PFSK-1 (cell line): Measurements from ENCODE around the gene PATE3.

Experiments
- REST ChIP-seq, 2 experiments: IDR thresholded peaks; 2 replicates each; pipeline versions ENCODE4 v1.6.1 to v1.8.0; 2011 to 2012; ENCODE audit warnings: low read depth in 2 of 2, low read length in 2 of 2, control low read depth in 1 of 2, inconsistent platforms in 1 of 2, mild to moderate bottlenecking in 1 of 2, moderate library complexity in 1 of 2; ENCODE audit not compliant: insufficient read depth in 1 of 2
- SIN3A ChIP-seq: IDR thresholded peaks from 2 replicates; pipeline ENCODE4 v1.6.1; 2012; ENCODE audit warnings: mild to moderate bottlenecking, low read length, moderate library complexity, borderline replicate concordance; ENCODE audit not compliant: insufficient read depth

DNA sequence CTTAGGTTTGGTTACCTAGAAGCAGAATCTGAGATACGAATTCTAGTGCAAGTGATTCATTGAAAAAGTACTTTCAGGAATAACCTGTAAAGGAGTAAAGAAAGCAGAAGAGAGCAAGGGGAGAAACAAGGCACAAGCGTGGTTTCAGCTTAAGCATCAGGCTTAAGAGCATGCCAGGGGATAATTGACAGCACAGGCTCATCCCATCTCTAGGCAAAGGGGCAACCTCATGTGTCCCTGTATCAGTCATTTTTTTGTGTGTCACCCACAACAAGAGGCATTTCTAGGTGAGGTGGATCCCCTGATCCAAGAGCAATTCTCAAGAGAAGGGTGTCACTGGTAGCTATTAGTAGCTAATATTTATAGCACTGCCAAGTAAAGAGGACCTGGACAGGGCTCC is 17.3 kb upstream of the PATE3 start:
- TF ChIP-seq REST (IDR thresholded peaks at IDR 0.05; ENCODE audit: insufficient read depth in 1 of 2, low read depth in 2 of 2, low read length in 2 of 2): no peak
- TF ChIP-seq SIN3A: no peak
